Measurements from ENCODE around the gene SLC4A1AP. TPM values are rescaled to one million over a fixed set of nuclear protein-coding genes. Genes with fewer than 3 reads are reported as not detected.

Gene SLC4A1AP
- total and polyA plus RNA-seq, 2 donors (not counting 1 experiment from before 2014, with no cell fraction given) = 8.9 to 23.1 TPM

DNA sequence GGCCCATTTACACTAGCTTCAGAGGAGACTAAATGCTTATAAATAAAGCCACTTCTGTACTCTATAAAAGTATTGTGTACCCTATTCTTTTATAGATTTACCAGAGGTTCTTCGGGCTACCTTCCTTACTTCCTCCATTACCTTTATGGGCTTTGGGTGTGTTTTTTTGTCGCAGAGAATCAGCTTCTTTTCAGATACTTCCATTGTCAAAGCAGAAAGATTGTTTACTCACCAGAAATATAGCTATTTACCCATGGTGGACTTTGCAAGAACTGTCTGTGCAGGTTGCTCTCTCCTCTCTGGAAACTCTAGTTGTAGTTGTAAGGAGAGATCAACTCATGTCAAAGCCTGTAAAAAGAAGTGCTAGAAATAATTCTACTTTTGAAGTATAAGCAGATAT is 49.7 kb upstream of the SLC4A1AP start:
- TF ChIP-seq, protein P1, sequence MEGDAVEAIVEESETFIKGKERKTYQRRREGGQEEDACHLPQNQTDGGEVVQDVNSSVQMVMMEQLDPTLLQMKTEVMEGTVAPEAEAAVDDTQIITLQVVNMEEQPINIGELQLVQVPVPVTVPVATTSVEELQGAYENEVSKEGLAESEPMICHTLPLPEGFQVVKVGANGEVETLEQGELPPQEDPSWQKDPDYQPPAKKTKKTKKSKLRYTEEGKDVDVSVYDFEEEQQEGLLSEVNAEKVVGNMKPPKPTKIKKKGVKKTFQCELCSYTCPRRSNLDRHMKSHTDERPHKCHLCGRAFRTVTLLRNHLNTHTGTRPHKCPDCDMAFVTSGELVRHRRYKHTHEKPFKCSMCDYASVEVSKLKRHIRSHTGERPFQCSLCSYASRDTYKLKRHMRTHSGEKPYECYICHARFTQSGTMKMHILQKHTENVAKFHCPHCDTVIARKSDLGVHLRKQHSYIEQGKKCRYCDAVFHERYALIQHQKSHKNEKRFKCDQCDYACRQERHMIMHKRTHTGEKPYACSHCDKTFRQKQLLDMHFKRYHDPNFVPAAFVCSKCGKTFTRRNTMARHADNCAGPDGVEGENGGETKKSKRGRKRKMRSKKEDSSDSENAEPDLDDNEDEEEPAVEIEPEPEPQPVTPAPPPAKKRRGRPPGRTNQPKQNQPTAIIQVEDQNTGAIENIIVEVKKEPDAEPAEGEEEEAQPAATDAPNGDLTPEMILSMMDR (IDR thresholded peaks at IDR 0.05) = no peak
- no peak for TF ChIP-seq EZH2 (IDR thresholded peaks at IDR 0.05; ENCODE audit: borderline replicate concordance, insufficient read depth, low read depth, low read length, poor library complexity, severe bottlenecking)
- intact Hi-C loops (cut with micrococcal nuclease) = no loop called here
- DNase-seq (no peak), ATAC-seq (ENCODE audit: low read depth) (no peak)
- POLR2A ChIA-PET = no interaction called here
- H3K9me3 Mint-ChIP-seq (ENCODE audit: insufficient read depth) = no peaks in the 10 kb centered on the region
- H3K4me3 Mint-ChIP-seq = no peak overlapping the region
- Histone ChIP-seq H3K27me3 (replicated peaks in 1 of 4; ENCODE audit: control extremely low read depth in 1 of 4, control insufficient read depth in 3 of 4, insufficient read depth in 4 of 4, low read length in 3 of 4) (no peaks in the 10 kb centered on the region), H3K27ac (ENCODE audit: low read length in 2 of 2) (no peak overlapping the region), H2AFZ (ENCODE audit: insufficient read depth, low read depth, low read length, poor library complexity, severe bottlenecking) (no peak overlapping the region), H3K9ac (ENCODE audit: low read length) (no peak overlapping the region), H3K4me1 (ENCODE audit: control insufficient read depth in 2 of 2, insufficient read depth in 2 of 2, low read length in 2 of 2) (no peaks in the 10 kb centered on the region), H3K9me3 (ENCODE audit: control extremely low read depth in 1 of 3, control insufficient read depth in 2 of 3, insufficient read depth in 1 of 3, low read length in 2 of 3) (no peaks in the 10 kb centered on the region), H3K36me3 (replicated peaks in 1 of 2; ENCODE audit: control extremely low read depth in 1 of 2, control insufficient read depth in 1 of 2, extremely low read depth in 1 of 2, insufficient read depth in 2 of 2, low read length in 1 of 2) (peaks cover 11 to 48% of the 10 kb centered on the region in 2 experiments), H3K79me2 (ENCODE audit: control insufficient read depth, insufficient read depth, low read length) (peaks cover 3% of the 10 kb centered on the region), H3K4me2 (replicated peaks; ENCODE audit: low read depth, low read length, poor library complexity, severe bottlenecking) (no peak overlapping the region), H4K20me1 (ENCODE audit: control insufficient read depth, insufficient read depth, low read length, poor library complexity, severe bottlenecking) (no peaks in the 10 kb centered on the region), H3K4me3 (ENCODE audit: control extremely low read depth in 1 of 5, extremely low read depth in 1 of 5, insufficient read depth in 1 of 5, low read depth in 2 of 5, low read length in 4 of 5) (no peak overlapping the region)
- CTCF ChIA-PET = no interaction called here
- no CpG with 5 or more reads among the region's 2 CpGs for WGBS (ENCODE audit: insufficient coverage)
- no peaks in the 10 kb centered on the region for H3K4me1 Mint-ChIP-seq
- H3K27me3 Mint-ChIP-seq = no peaks in the 10 kb centered on the region
- no peak overlapping the region for H3K27ac Mint-ChIP-seq

DNA sequence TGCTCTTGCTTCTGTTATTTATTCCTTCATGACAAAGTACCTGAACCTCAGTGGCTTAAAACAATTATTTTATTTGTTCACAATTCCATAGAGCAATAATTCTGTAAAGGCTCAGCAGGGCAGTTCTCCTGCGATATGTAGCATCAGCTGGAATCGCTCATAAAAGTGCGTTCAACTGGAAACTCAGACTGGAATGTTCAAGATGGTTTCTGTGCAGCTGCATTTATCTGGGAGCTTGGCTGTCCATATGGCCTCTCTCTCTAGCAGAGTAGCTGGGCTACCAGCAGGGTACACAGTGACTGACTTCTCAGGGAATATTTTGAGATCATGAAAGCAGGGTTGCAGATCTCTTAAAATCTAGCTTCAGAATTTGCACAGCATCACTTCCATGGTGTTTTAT is 48.4 kb upstream of the SLC4A1AP start:
- H3K27me3 ChIP-seq (replicated peaks in 1 of 4; ENCODE audit: control extremely low read depth in 1 of 4, control insufficient read depth in 3 of 4, insufficient read depth in 4 of 4, low read length in 3 of 4) = no peaks in the 10 kb centered on the region
- no peak overlapping the region for H3K27ac ChIP-seq (ENCODE audit: low read length in 2 of 2)
- TF ChIP-seq, protein P1 (IDR thresholded peaks at IDR 0.05) = no peak
- TF ChIP-seq EZH2 (IDR thresholded peaks at IDR 0.05; ENCODE audit: borderline replicate concordance, insufficient read depth, low read depth, low read length, poor library complexity, severe bottlenecking) = no peak
- H3K4me2 ChIP-seq (replicated peaks; ENCODE audit: low read depth, low read length, poor library complexity, severe bottlenecking) = no peak overlapping the region
- Mint-ChIP-seq H3K27ac (no peak overlapping the region), H3K27me3 (no peaks in the 10 kb centered on the region), H3K9me3 (ENCODE audit: insufficient read depth) (no peaks in the 10 kb centered on the region), H3K4me1 (no peaks in the 10 kb centered on the region), H3K4me3 (no peak overlapping the region)
- ATAC-seq (ENCODE audit: low read depth) = no peak
- H3K9ac ChIP-seq (ENCODE audit: low read length) = no peak overlapping the region
- no peak overlapping the region for H2AFZ ChIP-seq (ENCODE audit: insufficient read depth, low read depth, low read length, poor library complexity, severe bottlenecking)
- H3K4me1 ChIP-seq (ENCODE audit: control insufficient read depth in 2 of 2, insufficient read depth in 2 of 2, low read length in 2 of 2) = no peaks in the 10 kb centered on the region
- CTCF ChIA-PET = no interaction called here
- DNase-seq = no peak
- peaks cover 9 to 43% of the 10 kb centered on the region in 2 experiments for H3K36me3 ChIP-seq (replicated peaks in 1 of 2; ENCODE audit: control extremely low read depth in 1 of 2, control insufficient read depth in 1 of 2, extremely low read depth in 1 of 2, insufficient read depth in 2 of 2, low read length in 1 of 2)
- intact Hi-C loops (cut with micrococcal nuclease) = no loop called here
- H3K4me3 ChIP-seq (ENCODE audit: control extremely low read depth in 1 of 5, extremely low read depth in 1 of 5, insufficient read depth in 1 of 5, low read depth in 2 of 5, low read length in 4 of 5) = no peak overlapping the region
- POLR2A ChIA-PET = no interaction called here
- H3K79me2 ChIP-seq (ENCODE audit: control insufficient read depth, insufficient read depth, low read length) = no peaks in the 10 kb centered on the region
- 96% methylated on average over 3 of the region's 3 CpGs for WGBS (ENCODE audit: insufficient coverage)
- no peaks in the 10 kb centered on the region for H4K20me1 ChIP-seq (ENCODE audit: control insufficient read depth, insufficient read depth, low read length, poor library complexity, severe bottlenecking)
- H3K9me3 ChIP-seq (ENCODE audit: control extremely low read depth in 1 of 3, control insufficient read depth in 2 of 3, insufficient read depth in 1 of 3, low read length in 2 of 3) = no peaks in the 10 kb centered on the region
